ENCODE data around the gene SHH. TPM values are rescaled to one million over a fixed set of nuclear protein-coding genes. Genes with fewer than 3 reads are reported as not detected.

Gene SHH
- total and polyA plus RNA-seq, 2 of the 4 experiments (the other 2 are of a cell fraction): under 0.01 to 0.03 TPM

DNA sequence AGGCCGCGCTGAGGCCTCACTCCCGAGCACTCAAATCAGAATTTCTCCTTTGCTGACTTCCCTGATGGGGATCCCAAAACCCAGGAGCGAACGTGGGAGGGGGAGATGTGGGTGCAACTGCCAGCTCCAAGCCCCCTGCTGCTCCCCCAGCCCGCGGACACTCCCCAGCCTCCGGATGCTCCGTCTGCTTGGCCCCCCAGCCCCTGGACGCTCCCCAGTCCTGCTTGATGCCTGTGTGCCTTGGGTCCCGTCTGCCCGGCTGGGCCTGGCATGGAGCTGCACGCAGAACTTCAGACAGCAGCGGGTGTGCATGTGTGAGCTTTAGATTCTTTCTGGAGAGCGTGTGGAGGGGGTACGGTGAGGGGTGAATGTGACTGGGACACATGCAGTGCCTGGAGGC lies 4.7 kb upstream of the SHH start:
- Histone ChIP-seq H3K56ac (ENCODE audit: extremely low read depth, insufficient read depth, low read length) (no peak overlapping the region), H3K14ac (replicated peaks; ENCODE audit: low read depth, low read length) (no peak overlapping the region), H3K4me1 (ENCODE audit: control insufficient read depth, insufficient read depth, low read length) (no peaks in the 10 kb centered on the region), H4K8ac (ENCODE audit: low read depth in 2 of 2, low read length in 2 of 2) (no peak overlapping the region), H3K27ac (ENCODE audit: insufficient read depth, low read length) (no peak overlapping the region), H3K27me3 (ENCODE audit: control insufficient read depth, insufficient read depth, low read length) (peaks cover 28% of the 10 kb centered on the region), H2BK120ac (ENCODE audit: low read depth, low read length) (no peak overlapping the region), H3K4me3 (ENCODE audit: insufficient read depth, low read depth, low read length) (no peak overlapping the region), H3K18ac (ENCODE audit: low read depth, low read length) (no peak overlapping the region), H3K9ac (ENCODE audit: low read depth, low read length) (no peak overlapping the region), H3K36me3 (ENCODE audit: control insufficient read depth, insufficient read depth, low read length) (no peaks in the 10 kb centered on the region), H4K20me1 (ENCODE audit: insufficient read depth, low read length) (no peaks in the 10 kb centered on the region; the same call in 1 of the 2 replicates), H3K79me1 (ENCODE audit: low read depth in 1 of 2, low read length in 2 of 2) (no peaks in the 10 kb centered on the region), H4K5ac (ENCODE audit: low read depth, low read length) (no peak overlapping the region), H2BK20ac (ENCODE audit: low read depth, low read length) (no peak overlapping the region), H2AK9ac (replicated peaks; ENCODE audit: low read depth, low read length, poor library complexity) (no peak overlapping the region), H3K9me1 (ENCODE audit: insufficient read depth, low read length) (no peaks in the 10 kb centered on the region), H3K4ac (ENCODE audit: low read depth, low read length) (no peak overlapping the region), H2BK15ac (ENCODE audit: low read depth, low read length) (no peak overlapping the region), H3K9me3 (ENCODE audit: control insufficient read depth, insufficient read depth, low read length) (no peaks in the 10 kb centered on the region), H2AFZ (replicated peaks; ENCODE audit: low read length, poor library complexity) (no peak overlapping the region), H3K4me2 (ENCODE audit: low read depth, low read length) (no peak overlapping the region), H2AK5ac (ENCODE audit: low read depth, low read length) (no peak overlapping the region), H2BK5ac (ENCODE audit: low read depth, low read length, poor library complexity, severe bottlenecking) (no peak overlapping the region), H3K23ac (ENCODE audit: low read depth, low read length) (no peak overlapping the region), H4K91ac (ENCODE audit: insufficient read depth, low read depth, low read length) (no peak overlapping the region)
- intact Hi-C loops (cut with micrococcal nuclease): no loop called here
- TF ChIP-seq CEBPB (IDR thresholded peaks at IDR 0.05; ENCODE audit: low read depth, low read length) (no peak), POLR2A (IDR thresholded peaks at IDR 0.05; ENCODE audit: low read depth, low read length) (no peak), NFE2L2 (IDR thresholded peaks at IDR 0.05; ENCODE audit: low read depth, low read length) (no peak)
- ChIA-PET POLR2A (ENCODE audit: unreplicated experiment) (no interaction called here), CTCF (interaction anchor here (0.6 kb wide), 2 partner anchors 649 to 1565 kb away, joined by 3 read pairs; no protein-coding TSS in a partner anchor)
- BruUV-seq (replicated peaks): no TSS peak
- no peak for DNase-seq
- no peak for ATAC-seq (ENCODE audit: low read depth)
- dilution Hi-C loops (cut with HindIII; ENCODE audit: low sequenced_read_pairs, unreplicated experiment): no loop called here
- WGBS, 2 experiments (ENCODE audit: extremely low coverage in 2 of 2, insufficient read length in 1 of 2): 79% methylated on average over 5 of the region's 16 CpGs; no CpG with 5 or more reads in 1 of the 2 experiments
- in situ Hi-C loops (cut with MboI; ENCODE audit: low sequenced_read_pairs): loop anchor here (10.0 to 25.0 kb wide), 2 partner anchors 658 to 820 kb away; partner anchors contain the start of gene RNF32
